Measurements from ENCODE around the gene ZGLP1.

- no peak for TF ChIP-seq CTCF (IDR thresholded peaks at IDR 0.05)
- no peak for TF ChIP-seq POLR2A (IDR thresholded peaks at IDR 0.05)
These were observed 7.6 kb upstream of the ZGLP1 start for GRCh38 chr19:10317045-10317856.
